Mesenteric fat pad (tissue), 1 donor: ENCODE results near the gene PDK3. TPM values are rescaled to one million over a fixed set of nuclear protein-coding genes. Genes with fewer than 3 reads are reported as not detected.

Source experiments
- DNase-seq: peaks from one replicate; pipeline ENCODE4 v3.0.0-alpha.2; 2020; ENCODE audit warnings: low spot score
- total RNA-seq: library from RNA; stranded (reverse); fragmentation: NEBNext Ultra II Directional; extraction: Animal tissue kit (Norgen Biotek cat#: 25700); gene quantifications from one replicate; pipeline ENCODE4 v1.2.1, GENCODE V29; 2021
- donor health status: DM: yes; HTN: yes; CAD: no.

PDK3 gene
- total RNA-seq, 1 donor from 2014 or later = 8.5 TPM

GRCh38 chrX:24480400-24480865, 15.3 kb downstream of the PDK3 start:
- no peak for DNase-seq

GRCh38 chrX:24482823-24483415, 17.8 kb downstream of the PDK3 start:
- no peak for DNase-seq

GRCh38 chrX:24483596-24483995, 18.5 kb downstream of the PDK3 start:
- DNase-seq = no peak

GRCh38 chrX:24485323-24485722, 20.2 kb downstream of the PDK3 start:
- no peak for DNase-seq

GRCh38 chrX:24485976-24486680, 21.0 kb downstream of the PDK3 start:
- no peak for DNase-seq

GRCh38 chrX:24487571-24487970, 22.5 kb downstream of the PDK3 start:
- no peak for DNase-seq

- no peak for DNase-seq
These were observed 26.7 kb downstream of the PDK3 start for GRCh38 chrX:24491741-24492140.

GRCh38 chrX:24493740-24494581, 28.9 kb downstream of the PDK3 start:
- DNase-seq = no peak

- DNase-seq = no peak
These were observed 29.6 kb downstream of the PDK3 start for GRCh38 chrX:24494647-24495075.

- no peak for DNase-seq
These were observed 30.6 kb downstream of the PDK3 start for GRCh38 chrX:24495700-24496099.

GRCh38 chrX:24498181-24498580, 33.1 kb downstream of the PDK3 start:
- no peak for DNase-seq

GRCh38 chrX:24498975-24499374, 33.9 kb downstream of the PDK3 start:
- no peak for DNase-seq

- DNase-seq = no peak
These were observed 41.0 kb downstream of the PDK3 start for GRCh38 chrX:24506082-24506481.

- no peak for DNase-seq
These were observed 43.3 kb downstream of the PDK3 start for GRCh38 chrX:24508375-24508774.

GRCh38 chrX:24513416-24513815, 48.3 kb downstream of the PDK3 start:
- DNase-seq = no peak

- no peak for DNase-seq
These were observed 50.4 kb downstream of the PDK3 start for GRCh38 chrX:24515447-24515846.

GRCh38 chrX:24520472-24520871, 55.4 kb downstream of the PDK3 start:
- no peak for DNase-seq

- no peak for DNase-seq
These were observed 60.4 kb downstream of the PDK3 start for GRCh38 chrX:24525455-24525854.

- DNase-seq = no peak
These were observed 61.5 kb downstream of the PDK3 start for GRCh38 chrX:24526616-24527015.

- DNase-seq = no peak
These were observed 63.5 kb downstream of the PDK3 start for GRCh38 chrX:24528605-24529004.

- DNase-seq = no peak
These were observed 71.5 kb downstream of the PDK3 start for GRCh38 chrX:24536551-24536950.

- DNase-seq = no peak
These were observed 77.7 kb downstream of the PDK3 start for GRCh38 chrX:24542756-24543155.
